H1 (cell line): ENCODE results near the gene MCF2L. TPM values are rescaled to one million over a fixed set of nuclear protein-coding genes. Genes with fewer than 3 reads are reported as not detected.

ENCODE experiments used
- CTCF ChIA-PET: fragments of 300-600 bp; sonication (Branson Sonifier 250); formaldehyde crosslinking; loops from one replicate; lab custom pipeline; 2021; ENCODE audit not compliant: partially characterized antibody; lab: Charles Lee
- POLR2A ChIA-PET: fragments of 300-600 bp; sonication (Branson Sonifier 250); formaldehyde crosslinking; loops from one replicate; lab custom pipeline; 2021; ENCODE audit warnings: inconsistent platforms; ENCODE audit not compliant: partially characterized antibody; lab: Charles Lee
- DNase-seq, 2 experiments: peaks; one replicate each; pipeline versions ENCODE4 v3.0.0 to v3.0.0-alpha.2; 2010 to 2022; ENCODE audit warnings: low spot score in 2 of 2, low read depth in 1 of 2, mixed read lengths in 1 of 2
- FAIRE-seq: peaks from 2 replicates; lab custom pipeline; 2011; peaks lifted over from hg19 to GRCh38; lab: Jason Lieb, UNC
- H2AFZ ChIP-seq: 2 replicates; pipeline ENCODE4 v1.8.1; 2012; ENCODE audit warnings: low read length, inconsistent platforms
- H2AK5ac ChIP-seq: 2 replicates; pipeline ENCODE4 v1.6.1; 2013; ENCODE audit warnings: low read depth, low read length
- H2BK120ac ChIP-seq: replicated peaks from 2 replicates; pipeline ENCODE3; 2013; ENCODE audit warnings: low read depth, low read length, inconsistent platforms
- H2BK12ac ChIP-seq: 2 replicates; pipeline ENCODE4 v1.6.1; 2013; ENCODE audit warnings: low read depth, low read length
- H2BK15ac ChIP-seq: 2 replicates; pipeline ENCODE4 v1.6.1; 2013; ENCODE audit warnings: low read length
- H2BK20ac ChIP-seq: 2 replicates; pipeline ENCODE4 v1.6.1; 2013; ENCODE audit warnings: low read length
- H2BK5ac ChIP-seq: 2 replicates; pipeline ENCODE4 v1.6.1; 2013; ENCODE audit warnings: low read depth, low read length
- H3K14ac ChIP-seq: 2 replicates; pipeline ENCODE4 v1.6.1; 2013; ENCODE audit warnings: inconsistent platforms; ENCODE audit not compliant: insufficient read length
- H3K18ac ChIP-seq: 2 replicates; pipeline ENCODE4 v1.6.1; 2013; ENCODE audit warnings: low read length; ENCODE audit errors: extremely low read depth
- H3K23ac ChIP-seq: 2 replicates; pipeline ENCODE4 v1.6.1; 2013; ENCODE audit warnings: inconsistent platforms; ENCODE audit not compliant: insufficient read length
- H3K23me2 ChIP-seq: 2 replicates; pipeline ENCODE4 v1.6.1; 2013; ENCODE audit warnings: low read depth, low read length
- H3K27ac ChIP-seq: 2 replicates; pipeline ENCODE4 v1.6.1; 2011; ENCODE audit warnings: low read depth, low read length, inconsistent platforms
- H3K27me3 ChIP-seq, 4 experiments: replicated peaks in 1 of 4; 1 replicate in 1 of 4; 2 replicates in 3 of 4; pipeline versions ENCODE4 v1.6.1 to v1.8.1; 2011 to 2013; ENCODE audit warnings: low read length in 3 of 4, mild to moderate bottlenecking in 3 of 4, inconsistent platforms in 2 of 4, mixed read lengths in 2 of 4, moderate library complexity in 1 of 4; ENCODE audit not compliant: control insufficient read depth in 3 of 4, insufficient read depth in 3 of 4; ENCODE audit errors: extremely low read depth in 1 of 4
- H3K36me3 ChIP-seq, 4 experiments: 2 replicates each; pipeline versions ENCODE4 v1.6.1 to v1.8.1; 2011 to 2013; ENCODE audit warnings: mild to moderate bottlenecking in 4 of 4, low read length in 3 of 4, moderate library complexity in 2 of 4, control low read depth in 1 of 4, inconsistent platforms in 1 of 4; ENCODE audit not compliant: insufficient read depth in 4 of 4, control insufficient read depth in 2 of 4
- H3K4ac ChIP-seq: replicated peaks from 2 replicates; pipeline ENCODE3; 2013; ENCODE audit warnings: low read length, low read depth, mixed read lengths, inconsistent platforms; ENCODE audit not compliant: insufficient read length
- H3K4me1 ChIP-seq, 4 experiments: replicated peaks in 1 of 4; 1 replicate in 1 of 4; 2 replicates in 3 of 4; pipeline versions ENCODE4 v1.6.1 to v1.8.1; 2011 to 2013; ENCODE audit warnings: low read length in 3 of 4, inconsistent platforms in 2 of 4, mixed read lengths in 1 of 4; ENCODE audit not compliant: insufficient read depth in 4 of 4, control insufficient read depth in 3 of 4
- H3K4me2 ChIP-seq, 2 experiments: 2 replicates each; pipeline versions ENCODE4 v1.6.1 to v1.8.1; 2011 to 2013; ENCODE audit warnings: low read depth in 2 of 2, low read length in 2 of 2, control low read depth in 1 of 2, inconsistent platforms in 1 of 2, mild to moderate bottlenecking in 1 of 2; ENCODE audit not compliant: insufficient read depth in 1 of 2
- H3K4me3 ChIP-seq, 4 experiments: fragments of 200-600, 300-600 bp in 1 of 4; sonication (generic), shearing (Covaris generic), sonication (Bioruptor Twin) in 1 of 4; 2 replicates each; pipeline versions ENCODE4 v1.5.1 to v1.8.1; 2011 to 2016; ENCODE audit warnings: low read length in 4 of 4, low read depth in 3 of 4, control low read depth in 2 of 4, inconsistent platforms in 2 of 4, mild to moderate bottlenecking in 2 of 4, mixed read lengths in 1 of 4, moderate library complexity in 1 of 4; ENCODE audit not compliant: insufficient read depth in 2 of 4; ENCODE audit errors: extremely low read depth in 1 of 4
- H3K56ac ChIP-seq: replicated peaks from 2 replicates; pipeline ENCODE3; 2013; ENCODE audit warnings: low read depth, mild to moderate bottlenecking, mixed read lengths, low read length, inconsistent platforms; ENCODE audit not compliant: insufficient read length
- H3K79me1 ChIP-seq: 2 replicates; pipeline ENCODE4 v1.6.1; 2013; ENCODE audit warnings: low read depth, low read length, control low read depth
- H3K79me2 ChIP-seq, 2 experiments: 2 replicates each; pipeline versions ENCODE4 v1.6.1 to v1.8.1; 2012 to 2013; ENCODE audit warnings: low read length in 2 of 2, mild to moderate bottlenecking in 2 of 2, inconsistent platforms in 1 of 2; ENCODE audit not compliant: insufficient read depth in 2 of 2, control insufficient read depth in 1 of 2
- H3K9ac ChIP-seq, 4 experiments: replicated peaks in 1 of 4; 1 replicate in 1 of 4; 2 replicates in 3 of 4; pipeline versions ENCODE4 v1.6.1 to v1.8.1; 2011 to 2013; ENCODE audit warnings: low read depth in 3 of 4, low read length in 3 of 4, control low read depth in 2 of 4, mild to moderate bottlenecking in 2 of 4, moderate library complexity in 2 of 4, inconsistent platforms in 1 of 4; ENCODE audit errors: extremely low read depth in 1 of 4
- H3K9me3 ChIP-seq, 2 experiments: 2 replicates each; pipeline versions ENCODE4 v1.6.1 to v1.8.1; 2012 to 2013; ENCODE audit warnings: mild to moderate bottlenecking in 2 of 2, moderate library complexity in 2 of 2, control low read depth in 1 of 2, inconsistent platforms in 1 of 2, low read depth in 1 of 2, low read length in 1 of 2, mixed read lengths in 1 of 2; ENCODE audit not compliant: insufficient read depth in 2 of 2
- H4K20me1 ChIP-seq, 2 experiments: replicated peaks in 1 of 2; 2 replicates each; pipeline versions ENCODE3 to v1.8.1; 2011 to 2013; ENCODE audit warnings: inconsistent platforms in 2 of 2, low read length in 2 of 2, mild to moderate bottlenecking in 1 of 2; ENCODE audit not compliant: insufficient read depth in 2 of 2, control insufficient read depth in 1 of 2
- H4K5ac ChIP-seq: 2 replicates; pipeline ENCODE4 v1.6.1; 2013; ENCODE audit warnings: low read length, low read depth, mixed read lengths, inconsistent platforms; ENCODE audit not compliant: insufficient read length
- H4K8ac ChIP-seq: 2 replicates; pipeline ENCODE4 v1.8.0; 2013; ENCODE audit warnings: mild to moderate bottlenecking, moderate library complexity, low read length, inconsistent platforms; ENCODE audit not compliant: insufficient read depth; ENCODE audit errors: extremely low read depth
- H4K91ac ChIP-seq: replicated peaks from 2 replicates; pipeline ENCODE3; 2013; ENCODE audit warnings: low read length, mixed read lengths, inconsistent platforms; ENCODE audit not compliant: insufficient read length
- ATF3 ChIP-seq: IDR thresholded peaks from 2 replicates; pipeline ENCODE4 v1.6.1; 2011; ENCODE audit warnings: low read depth, mild to moderate bottlenecking, low read length; ENCODE audit not compliant: insufficient read depth
- CBX5 ChIP-seq: fragments of 300-800, 300-1000 bp; sonication (generic); IDR thresholded peaks from 2 replicates; pipeline ENCODE4 v1.7.1; 2016; ENCODE audit warnings: antibody characterized with exemption, low read length, low read depth
- CHD1 ChIP-seq: IDR thresholded peaks from 2 replicates; pipeline ENCODE4 v1.6.1; 2012; ENCODE audit warnings: low read depth, low read length, improper control_type of control experiment
- EGR1 ChIP-seq: IDR thresholded peaks from 2 replicates; pipeline ENCODE4 v1.6.1; 2011; ENCODE audit warnings: low read depth, low read length, borderline replicate concordance
- KDM1A ChIP-seq: fragments of 200-600, 300-600 bp; sonication (generic); IDR thresholded peaks from 2 replicates; pipeline ENCODE4 v1.7.1; 2016; ENCODE audit warnings: mild to moderate bottlenecking, low read length, borderline replicate concordance
- KDM4A ChIP-seq: IDR thresholded peaks from one replicate; pipeline ENCODE4 v1.7.1; 2012; ENCODE audit warnings: low read depth, mild to moderate bottlenecking, moderate library complexity, low read length, inconsistent platforms; ENCODE audit not compliant: severe bottlenecking
- SP1 ChIP-seq: IDR thresholded peaks from 2 replicates; pipeline ENCODE4 v1.6.1; 2011; ENCODE audit warnings: low read depth, low read length
- SUZ12 ChIP-seq: fragments of 200-600 bp; sonication (generic); IDR thresholded peaks from 2 replicates; pipeline ENCODE4 v1.6.1; 2012; ENCODE audit warnings: mild to moderate bottlenecking, inconsistent platforms, low read length, moderate library complexity, mixed read lengths
- WGBS, 2 experiments: shearing (Covaris generic) in 1 of 2; methylation state at CpG; one replicate each; pipeline versions ENCODE4 v1.1.6 to v1.1.7; 2013 to 2015; ENCODE audit warnings: low lambda C conversion rate in 2 of 2, mixed read lengths in 2 of 2, inconsistent platforms in 1 of 2, low coverage in 1 of 2, missing lambda C conversion rate in 1 of 2; ENCODE audit not compliant: insufficient replicate concordance in 2 of 2, insufficient coverage in 1 of 2, insufficient read length in 1 of 2; ENCODE audit errors: extremely low coverage in 1 of 2, missing lambda C conversion rate in 1 of 2; 5-methylcytosine and 5-hydroxymethylcytosine counted together
- polyA plus RNA-seq, 7 experiments: library from polyadenylated mRNA; depleted of rRNA in 3 of 7; stranded (reverse) in 5 of 7; unstranded in 2 of 7; fragments of >200 nt in 5 of 7; fragments of 200-250 nt in 2 of 7; gene quantifications; 1 replicate in 5 of 7; 2 replicates in 1 of 7; 4 replicates in 1 of 7; pipeline versions ENCODE4 v1.2.1 to v1.2.3, GENCODE V29; 2011 to 2013; ENCODE audit warnings: missing spikeins in 2 of 7, mixed read lengths in 2 of 7
- total RNA-seq: library from RNA; stranded (reverse); fragmentation: NEBNext Ultra II Directional; extraction: Animal tissue kit (Norgen Biotek cat#: 25700); gene quantifications from 2 replicates; pipeline ENCODE4 v1.2.1, GENCODE V29; 2021

Gene MCF2L
- total and polyA plus RNA-seq, 2 of the 8 experiments (the other 6 are each of a cell fraction or from before 2014, with no cell fraction given), result 10.1 to 24.4 TPM

GRCh38 chr13:113046128-113046882, 77.3 kb downstream of the MCF2L start:
- FAIRE-seq, result no peak
- no peak overlapping the region for H3K9ac ChIP-seq

More at GRCh38 chr13:113046128-113046882, 77.3 kb downstream of the MCF2L start:
- POLR2A ChIA-PET, result no interaction called here
- Histone ChIP-seq H3K79me1 (0 out of 2 replicates have a peak, but pooled peaks cover 2% of the 10 kb centered on the region), H3K27me3 (no peaks in the 10 kb centered on the region; a peak in 1 of 7 replicates), H3K79me2 (no peaks in the 10 kb centered on the region), H2BK120ac (no peak overlapping the region), H3K23ac (no peak overlapping the region), H3K36me3 (no peaks in the 10 kb centered on the region), H2BK20ac (no peak overlapping the region), H4K20me1 (peaks cover 0 to 5% of the 10 kb centered on the region in 2 experiments), H3K9me3 (no peaks in the 10 kb centered on the region), H3K4me1 (peaks cover 0 to 4% (median 3%) of the 10 kb centered on the region in 4 experiments; a peak in 5 of 7 replicates), H4K91ac (no peak overlapping the region), H2BK12ac (no peak overlapping the region), H2BK15ac (no peak overlapping the region), H3K4ac (no peak overlapping the region), H3K4me2 (no peak overlapping the region), H3K27ac (no peak overlapping the region), H3K14ac (no peak overlapping the region), H3K4me3 (no peak overlapping the region), H2AFZ (no peak overlapping the region), H4K8ac (no peak overlapping the region), H4K5ac (no peak overlapping the region), H3K18ac (no peak overlapping the region), H3K56ac (no peak overlapping the region), H3K23me2 (peaks cover 2% of the 10 kb centered on the region; the same call in 1 of the 2 replicates), H2BK5ac (no peak overlapping the region), H2AK5ac (no peak overlapping the region)
- CTCF ChIA-PET, result interaction anchor here (0.6 to 3.1 kb wide), 4 partner anchors 9 to 30 kb away, joined by 3 to 10 read pairs (median 4); no protein-coding TSS in a partner anchor
- WGBS, 2 experiments, result 92% methylated on average over 28 of the region's 30 CpGs; no CpG with 5 or more reads in 1 of the 2 experiments
- TF ChIP-seq KDM4A (no peak), CHD1 (no peak), SUZ12 (no peak), KDM1A (no peak), ATF3 (no peak), EGR1 (no peak), CBX5 (no peak), SP1 (no peak)
- no peak for DNase-seq
